ENCODE results near the gene PPARG. TPM values are rescaled to one million over a fixed set of nuclear protein-coding genes. Genes with fewer than 3 reads are reported as not detected.
"Not testable (repeated sequence)": the region's sequence is repeated elsewhere in the genome, so short reads cannot be mapped to it uniquely, and the experiment has no call there.

PPARG gene
- total RNA-seq, 1 experiment from 2014 or later = not detected

DNA sequence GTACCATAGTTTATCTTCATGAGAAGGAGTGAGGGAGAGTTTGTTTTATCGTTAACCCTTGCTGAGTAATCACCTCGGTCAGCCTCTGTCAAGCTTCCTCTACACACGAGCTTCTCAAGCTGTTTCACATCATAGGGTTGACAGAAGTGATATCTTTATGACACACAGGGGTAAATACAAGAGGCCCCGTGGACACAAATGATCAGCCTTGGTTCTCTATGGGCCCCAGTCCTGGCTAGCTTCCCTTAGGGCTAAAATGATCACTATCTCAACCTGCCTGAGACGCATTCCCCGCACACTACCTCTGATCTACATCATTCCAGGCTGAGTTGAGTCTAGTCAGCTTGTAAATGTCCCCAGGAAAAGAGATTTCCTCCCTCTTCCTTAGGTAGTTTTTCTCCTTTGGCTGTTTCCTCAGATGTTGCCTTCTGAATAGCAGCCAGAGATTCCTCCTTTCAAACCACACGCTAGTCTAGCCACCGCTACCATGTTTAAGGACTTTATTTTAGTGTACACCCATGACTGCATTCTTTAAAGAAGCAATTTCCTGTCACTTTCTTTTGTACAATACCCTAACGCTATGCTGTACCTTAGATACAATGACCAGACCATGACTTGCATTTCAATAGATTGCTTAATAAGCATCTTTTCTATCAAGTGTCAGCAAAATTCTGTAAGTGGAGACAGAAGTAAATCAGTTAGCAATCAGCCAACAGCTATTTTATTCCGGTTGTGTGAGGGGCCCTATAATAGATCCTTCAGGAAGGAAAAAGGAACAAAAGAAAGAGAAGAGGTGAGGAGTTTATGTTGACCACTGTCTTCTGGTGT lies 35.1 kb upstream of the PPARG start:
- H3K4me2 ChIP-seq (ENCODE audit: low read depth, low read length, poor library complexity, severe bottlenecking) = no peak overlapping the region
- no peak overlapping the region for H2AFZ ChIP-seq (ENCODE audit: low read length)
- H3K27ac ChIP-seq (ENCODE audit: low read length) = no peak overlapping the region
- H4K20me1 ChIP-seq (ENCODE audit: insufficient read depth, low read depth, low read length) = no peaks in the 10 kb centered on the region
- H3K9me3 ChIP-seq (ENCODE audit: low read length) = no peaks in the 10 kb centered on the region; the same call in 1 of the 2 replicates
- H3K79me2 ChIP-seq (ENCODE audit: low read length) = no peaks in the 10 kb centered on the region
- no peak overlapping the region for H3K4me3 ChIP-seq (ENCODE audit: low read length)
- H3K27me3 ChIP-seq (ENCODE audit: low read length) = 0 out of 2 replicates have a peak, but pooled peaks cover 8% of the 10 kb centered on the region
- no peaks in the 10 kb centered on the region for H3K9me2 ChIP-seq (replicated peaks; ENCODE audit: insufficient read depth, low read length)
- H3K36me3 ChIP-seq (ENCODE audit: insufficient read depth, low read length) = no peaks in the 10 kb centered on the region
- no peaks in the 10 kb centered on the region for H3K4me1 ChIP-seq (ENCODE audit: low read length)
- DNase-seq = no peak
- H3K9ac ChIP-seq (ENCODE audit: low read length) = no peak overlapping the region

DNA sequence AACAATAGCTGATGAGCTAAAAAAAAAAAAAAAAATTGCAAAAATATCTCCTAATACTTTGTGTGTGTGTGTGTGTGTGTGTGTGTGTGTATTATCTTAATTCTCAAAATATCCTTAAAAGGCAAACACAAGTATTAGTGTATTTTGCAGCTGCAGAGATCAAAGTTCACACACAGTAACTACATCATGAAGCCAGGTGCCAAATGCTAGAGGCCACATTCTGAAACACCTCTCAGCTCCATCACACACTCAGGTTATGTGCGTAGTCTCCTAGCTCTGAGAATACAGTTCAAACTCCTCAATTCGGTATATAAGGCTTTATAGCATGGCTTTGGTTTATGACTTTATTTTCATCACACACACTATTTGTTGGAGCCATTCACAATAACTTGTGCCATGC lies 33.5 kb upstream of the PPARG start:
- no peaks in the 10 kb centered on the region for H3K9me3 ChIP-seq (ENCODE audit: low read length)
- H3K36me3 ChIP-seq (ENCODE audit: insufficient read depth, low read length) = no peaks in the 10 kb centered on the region
- no peak overlapping the region for H3K4me3 ChIP-seq (ENCODE audit: low read length)
- no peaks in the 10 kb centered on the region for H3K4me1 ChIP-seq (ENCODE audit: low read length)
- 0 out of 2 replicates have a peak, but pooled peaks cover 5% of the 10 kb centered on the region for H3K27me3 ChIP-seq (ENCODE audit: low read length)
- H3K79me2 ChIP-seq (ENCODE audit: low read length) = no peaks in the 10 kb centered on the region
- no peaks in the 10 kb centered on the region for H3K9me2 ChIP-seq (replicated peaks; ENCODE audit: insufficient read depth, low read length)
- H4K20me1 ChIP-seq (ENCODE audit: insufficient read depth, low read depth, low read length) = no peaks in the 10 kb centered on the region
- no peak for DNase-seq
- H3K4me2 ChIP-seq (ENCODE audit: low read depth, low read length, poor library complexity, severe bottlenecking) = no peak overlapping the region
- H3K9ac ChIP-seq (ENCODE audit: low read length) = no peak overlapping the region
- no peak overlapping the region for H2AFZ ChIP-seq (ENCODE audit: low read length)
- no peak overlapping the region for H3K27ac ChIP-seq (ENCODE audit: low read length)

DNA sequence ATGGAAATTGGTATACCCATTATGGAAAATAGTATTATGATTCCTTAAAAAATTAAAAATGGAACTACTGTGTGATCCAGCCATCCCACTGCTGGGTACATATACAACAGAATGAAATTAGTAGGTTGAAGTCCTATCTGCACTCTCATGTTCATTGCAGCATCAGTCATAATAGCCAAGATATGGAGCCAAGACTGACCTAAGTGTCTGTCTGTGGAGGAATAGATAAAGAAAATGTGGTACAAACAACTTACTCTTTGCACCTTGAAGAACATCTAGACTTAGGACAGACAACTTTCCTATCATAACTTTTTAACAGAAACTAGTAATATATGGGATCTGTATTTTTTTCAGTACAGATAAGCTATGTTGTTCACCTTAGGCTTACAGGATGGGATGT lies 30.0 kb upstream of the PPARG start:
- no peaks in the 10 kb centered on the region for H3K79me2 ChIP-seq (ENCODE audit: low read length)
- no peak overlapping the region for H2AFZ ChIP-seq (ENCODE audit: low read length)
- H4K20me1 ChIP-seq (ENCODE audit: insufficient read depth, low read depth, low read length) = no peaks in the 10 kb centered on the region
- H3K9ac ChIP-seq (ENCODE audit: low read length) = no peak overlapping the region
- H3K27me3 ChIP-seq (ENCODE audit: low read length) = no peaks in the 10 kb centered on the region
- no peaks in the 10 kb centered on the region for H3K4me1 ChIP-seq (ENCODE audit: low read length)
- no peak overlapping the region for H3K27ac ChIP-seq (ENCODE audit: low read length)
- H3K9me2 ChIP-seq (replicated peaks; ENCODE audit: insufficient read depth, low read length) = no peaks in the 10 kb centered on the region
- H3K36me3 ChIP-seq (ENCODE audit: insufficient read depth, low read length) = no peaks in the 10 kb centered on the region
- no peak for DNase-seq
- no peak overlapping the region for H3K4me2 ChIP-seq (ENCODE audit: low read depth, low read length, poor library complexity, severe bottlenecking)
- no peaks in the 10 kb centered on the region for H3K9me3 ChIP-seq (ENCODE audit: low read length)
- H3K4me3 ChIP-seq (ENCODE audit: low read length) = no peak overlapping the region

DNA sequence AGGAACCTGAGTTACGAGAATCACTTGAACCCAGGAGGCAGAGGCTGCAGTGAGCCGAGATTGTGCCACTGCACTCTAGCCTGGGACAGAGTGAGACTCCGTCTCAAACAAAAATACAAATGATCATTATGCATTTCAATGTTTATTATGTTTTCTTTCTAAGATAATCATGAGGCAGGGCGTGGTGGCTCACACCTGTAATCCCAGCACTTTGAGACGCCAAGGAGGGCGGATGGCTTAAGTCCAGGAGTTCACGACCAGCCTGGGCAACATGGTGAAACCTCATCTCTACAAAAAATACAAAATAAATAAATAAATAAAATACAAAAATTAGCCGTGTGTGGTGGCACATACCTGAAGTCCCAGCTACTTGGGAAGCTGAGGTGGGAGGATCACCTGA lies 26.7 kb upstream of the PPARG start:
- H4K20me1 ChIP-seq (ENCODE audit: insufficient read depth, low read depth, low read length); H3K9ac ChIP-seq (ENCODE audit: low read length); H3K9me2 ChIP-seq (replicated peaks; ENCODE audit: insufficient read depth, low read length); H3K36me3 ChIP-seq (ENCODE audit: insufficient read depth, low read length); H3K9me3 ChIP-seq (ENCODE audit: low read length); H3K79me2 ChIP-seq (ENCODE audit: low read length); H3K27me3 ChIP-seq (ENCODE audit: low read length); H3K4me3 ChIP-seq (ENCODE audit: low read length); DNase-seq; H3K4me2 ChIP-seq (ENCODE audit: low read depth, low read length, poor library complexity, severe bottlenecking); H2AFZ ChIP-seq (ENCODE audit: low read length); H3K4me1 ChIP-seq (ENCODE audit: low read length); H3K27ac ChIP-seq (ENCODE audit: low read length): not testable (repeated sequence)

DNA sequence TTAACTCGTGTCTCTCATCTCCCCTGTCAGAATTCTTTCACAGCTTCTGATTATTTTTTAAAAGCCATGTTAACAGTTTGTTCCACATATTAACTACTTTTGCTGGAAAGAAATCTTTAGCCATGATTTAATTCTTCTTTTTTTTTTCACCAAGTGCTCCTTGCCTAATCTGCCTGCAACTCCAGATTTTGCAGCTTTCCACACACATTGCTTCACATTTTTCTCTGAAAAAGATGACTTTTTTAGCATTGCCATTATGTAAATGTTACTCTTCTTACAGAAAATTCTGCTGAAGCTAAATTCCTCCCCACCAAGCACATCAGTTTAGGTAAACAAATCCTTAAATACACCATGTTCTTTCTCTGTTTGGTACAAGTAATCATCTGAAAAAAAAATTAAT lies 23.4 kb upstream of the PPARG start:
- H4K20me1 ChIP-seq (ENCODE audit: insufficient read depth, low read depth, low read length) = no peaks in the 10 kb centered on the region
- H3K36me3 ChIP-seq (ENCODE audit: insufficient read depth, low read length) = no peaks in the 10 kb centered on the region
- H3K9me3 ChIP-seq (ENCODE audit: low read length) = no peaks in the 10 kb centered on the region
- H3K27me3 ChIP-seq (ENCODE audit: low read length) = no peaks in the 10 kb centered on the region
- no peak overlapping the region for H3K27ac ChIP-seq (ENCODE audit: low read length)
- H3K4me1 ChIP-seq (ENCODE audit: low read length) = no peaks in the 10 kb centered on the region
- H2AFZ ChIP-seq (ENCODE audit: low read length) = no peak overlapping the region
- no peak overlapping the region for H3K9ac ChIP-seq (ENCODE audit: low read length)
- H3K79me2 ChIP-seq (ENCODE audit: low read length) = no peaks in the 10 kb centered on the region
- H3K4me2 ChIP-seq (ENCODE audit: low read depth, low read length, poor library complexity, severe bottlenecking) = no peak overlapping the region
- H3K9me2 ChIP-seq (replicated peaks; ENCODE audit: insufficient read depth, low read length) = no peaks in the 10 kb centered on the region
- no peak overlapping the region for H3K4me3 ChIP-seq (ENCODE audit: low read length)
- DNase-seq = no peak

DNA sequence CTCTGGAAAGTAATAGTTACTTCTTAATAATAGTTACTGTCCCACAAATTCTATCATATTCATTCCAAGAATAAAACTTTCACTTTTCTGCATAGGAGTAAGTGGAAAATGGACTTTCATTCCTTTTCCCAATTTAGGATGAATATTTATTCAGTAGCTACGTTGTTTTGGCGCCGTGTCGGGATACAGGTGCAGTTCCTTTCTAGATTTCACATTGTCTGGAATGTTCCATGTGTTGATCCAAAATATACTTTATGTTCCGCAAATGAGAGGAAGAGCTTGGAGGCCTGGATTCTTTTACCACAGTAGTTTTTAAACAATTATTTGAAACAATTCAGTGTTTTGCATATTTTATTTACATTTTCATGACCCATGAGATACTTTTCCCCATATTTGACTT lies 22.8 kb upstream of the PPARG start:
- no peak overlapping the region for H3K9ac ChIP-seq (ENCODE audit: low read length)
- no peak overlapping the region for H3K4me2 ChIP-seq (ENCODE audit: low read depth, low read length, poor library complexity, severe bottlenecking)
- no peaks in the 10 kb centered on the region for H3K36me3 ChIP-seq (ENCODE audit: insufficient read depth, low read length)
- no peaks in the 10 kb centered on the region for H3K9me3 ChIP-seq (ENCODE audit: low read length)
- H3K9me2 ChIP-seq (replicated peaks; ENCODE audit: insufficient read depth, low read length) = no peaks in the 10 kb centered on the region
- no peak overlapping the region for H3K27ac ChIP-seq (ENCODE audit: low read length)
- no peak overlapping the region for H2AFZ ChIP-seq (ENCODE audit: low read length)
- no peaks in the 10 kb centered on the region for H4K20me1 ChIP-seq (ENCODE audit: insufficient read depth, low read depth, low read length)
- no peaks in the 10 kb centered on the region for H3K4me1 ChIP-seq (ENCODE audit: low read length)
- no peak overlapping the region for H3K4me3 ChIP-seq (ENCODE audit: low read length)
- no peaks in the 10 kb centered on the region for H3K27me3 ChIP-seq (ENCODE audit: low read length)
- DNase-seq = no peak
- no peaks in the 10 kb centered on the region for H3K79me2 ChIP-seq (ENCODE audit: low read length)

DNA sequence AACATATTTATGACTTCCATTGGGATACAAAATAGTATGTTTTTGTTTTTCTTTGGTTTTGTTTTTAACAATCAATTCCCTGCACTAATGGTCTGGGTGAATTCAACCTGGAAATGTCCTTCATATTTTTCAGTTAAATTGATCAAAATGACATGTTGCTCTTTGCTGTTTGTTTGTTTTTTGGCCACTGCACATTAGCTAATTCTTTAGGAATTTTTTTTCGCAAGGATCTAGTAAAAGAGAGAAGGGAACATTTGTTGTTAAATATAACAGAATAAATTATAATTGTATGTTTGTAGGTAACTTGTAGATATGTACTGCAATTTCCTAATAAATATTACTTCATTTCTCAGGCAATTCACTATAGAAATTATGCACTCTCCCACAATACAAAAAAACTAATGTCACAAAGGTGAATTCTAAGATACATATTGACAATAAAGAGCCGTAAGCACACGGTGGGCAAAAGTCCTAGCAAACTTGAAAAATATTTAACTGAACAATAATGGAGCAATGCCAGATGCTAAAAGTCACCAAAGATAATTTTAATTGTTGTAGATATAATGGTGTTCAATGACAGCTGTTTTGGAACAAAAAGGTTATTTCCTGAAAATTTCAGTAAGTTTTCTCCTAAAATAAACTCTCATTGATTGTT lies 21.4 kb upstream of the PPARG start:
- Histone ChIP-seq H3K4me1 (ENCODE audit: low read length) (no peaks in the 10 kb centered on the region), H3K36me3 (ENCODE audit: insufficient read depth, low read length) (no peaks in the 10 kb centered on the region), H3K9me3 (ENCODE audit: low read length) (no peaks in the 10 kb centered on the region), H3K27ac (ENCODE audit: low read length) (no peak overlapping the region), H3K27me3 (ENCODE audit: low read length) (no peaks in the 10 kb centered on the region), H4K20me1 (ENCODE audit: insufficient read depth, low read depth, low read length) (no peaks in the 10 kb centered on the region), H3K79me2 (ENCODE audit: low read length) (no peaks in the 10 kb centered on the region), H3K9me2 (replicated peaks; ENCODE audit: insufficient read depth, low read length) (no peaks in the 10 kb centered on the region), H3K9ac (ENCODE audit: low read length) (no peak overlapping the region), H2AFZ (ENCODE audit: low read length) (no peak overlapping the region), H3K4me3 (ENCODE audit: low read length) (no peak overlapping the region), H3K4me2 (ENCODE audit: low read depth, low read length, poor library complexity, severe bottlenecking) (no peak overlapping the region)
- no peak for DNase-seq

DNA sequence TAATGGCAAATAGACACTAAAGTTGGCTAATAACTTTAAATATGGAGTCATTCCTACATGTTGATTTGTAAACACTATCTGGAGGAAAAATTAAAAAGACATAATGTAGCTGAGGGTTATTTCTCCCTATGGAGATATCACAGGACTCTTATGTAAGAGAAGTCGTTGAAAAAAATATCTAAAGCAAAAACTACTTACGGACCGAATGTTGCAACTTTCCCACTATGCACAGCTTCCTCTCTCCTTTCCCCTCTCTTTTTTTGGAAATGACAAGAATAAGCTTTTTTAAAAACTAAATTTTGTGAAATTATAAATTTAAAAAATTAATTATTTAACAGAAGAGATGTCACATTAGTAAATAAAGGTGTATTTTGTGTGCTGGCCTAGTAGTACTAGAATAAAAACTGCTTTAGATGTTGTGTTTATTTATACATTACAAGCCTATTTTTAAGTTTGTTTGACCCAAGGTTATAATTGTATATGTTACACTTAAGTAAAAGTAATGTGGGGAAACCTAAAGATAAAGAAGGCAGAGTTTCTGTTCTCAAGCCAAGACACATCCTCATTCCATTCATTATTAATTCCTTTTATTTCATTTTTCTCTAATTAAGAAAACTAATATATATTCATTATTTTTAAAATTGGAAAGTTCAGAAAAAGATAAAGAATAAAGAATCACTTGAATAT lies 20.7 kb upstream of the PPARG start:
- H3K9me3 ChIP-seq (ENCODE audit: low read length) = no peaks in the 10 kb centered on the region
- no peak overlapping the region for H3K27ac ChIP-seq (ENCODE audit: low read length)
- peaks cover 6% of the 10 kb centered on the region for H3K4me1 ChIP-seq (ENCODE audit: low read length)
- no peak overlapping the region for H3K9ac ChIP-seq (ENCODE audit: low read length)
- no peaks in the 10 kb centered on the region for H3K36me3 ChIP-seq (ENCODE audit: insufficient read depth, low read length)
- no peak overlapping the region for H3K4me3 ChIP-seq (ENCODE audit: low read length)
- no peaks in the 10 kb centered on the region for H3K9me2 ChIP-seq (replicated peaks; ENCODE audit: insufficient read depth, low read length)
- H3K79me2 ChIP-seq (ENCODE audit: low read length) = no peaks in the 10 kb centered on the region
- no peak overlapping the region for H2AFZ ChIP-seq (ENCODE audit: low read length)
- no peaks in the 10 kb centered on the region for H4K20me1 ChIP-seq (ENCODE audit: insufficient read depth, low read depth, low read length)
- no peak overlapping the region for H3K4me2 ChIP-seq (ENCODE audit: low read depth, low read length, poor library complexity, severe bottlenecking)
- no peak for DNase-seq
- H3K27me3 ChIP-seq (ENCODE audit: low read length) = no peaks in the 10 kb centered on the region
